GM19035 (cell line): Measurements from ENCODE around the gene GNB2.
"Not testable (repeated sequence)": the region's sequence is repeated elsewhere in the genome, so short reads cannot be mapped to it uniquely, and the experiment has no call there.

Experiments
- ATAC-seq: cut with Tn5 transposase; IDR thresholded peaks from one replicate; pipeline ENCODE4 v1.9.1; 2021; ENCODE audit not compliant: unreplicated experiment

Gene GNB2

DNA sequence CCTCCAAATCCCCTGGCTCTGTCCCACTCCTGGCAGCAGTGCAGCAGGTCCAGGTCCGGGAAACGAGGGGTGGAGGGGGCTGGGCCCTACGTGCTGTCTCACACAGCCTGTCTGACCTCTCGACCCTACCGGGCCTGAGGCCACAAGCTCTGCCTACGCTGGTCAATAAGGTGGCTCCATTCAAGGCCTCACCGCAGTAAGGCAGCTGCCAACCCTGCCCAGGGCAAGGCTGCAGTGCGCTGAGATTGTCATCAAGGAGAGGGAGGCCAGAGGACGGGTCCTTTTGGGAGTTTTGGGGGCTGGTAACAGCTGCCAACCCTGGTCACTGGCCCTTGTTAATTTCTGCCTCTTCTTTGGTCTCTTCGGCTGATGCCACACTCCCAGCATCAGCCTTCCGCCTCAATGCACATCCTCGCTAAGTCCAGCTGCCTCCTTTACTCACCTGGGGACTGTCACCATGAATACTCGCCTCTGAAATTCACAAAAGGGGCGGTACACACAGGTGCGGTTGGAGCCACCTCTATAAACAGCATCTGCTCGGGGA lies 50.3 kb downstream of the GNB2 start:
- ATAC-seq: no peak

- ATAC-seq: not testable (repeated sequence)
Observed at GRCh38 chr7:100724364-100724763, 50.8 kb downstream of the GNB2 start.

GRCh38 chr7:100726996-100727761 lies 53.6 kb downstream of the GNB2 start:
- ATAC-seq: no peak

DNA sequence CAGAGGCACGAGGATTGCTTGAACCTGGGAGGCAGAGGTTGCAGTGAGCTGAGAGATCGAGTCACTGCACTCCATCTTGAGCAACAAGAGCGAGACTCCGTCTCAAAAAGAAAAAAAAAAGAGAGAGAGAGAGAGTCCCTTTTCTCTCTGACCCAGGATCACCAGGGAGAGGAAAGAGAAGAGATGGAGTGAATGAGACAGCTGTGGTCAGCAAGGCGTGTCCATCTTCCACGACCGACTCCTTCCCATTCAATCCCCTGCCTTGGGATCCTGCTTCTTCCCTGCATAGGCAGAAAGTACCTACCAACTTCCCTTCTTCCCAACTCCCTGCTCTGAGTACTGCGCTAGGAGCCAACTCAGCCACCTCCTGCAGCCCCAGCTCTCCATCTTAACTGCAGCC lies 54.7 kb downstream of the GNB2 start:
- ATAC-seq: no peak
